ENCODE measurements around the gene CHST11. TPM values are rescaled to one million over a fixed set of nuclear protein-coding genes. Genes with fewer than 3 reads are reported as not detected.

Gene CHST11
- total and polyA plus RNA-seq, 2 of the 4 experiments (the other 2 are of a cell fraction), result 1.4 to 2.7 TPM

GRCh38 chr12:104618691-104619090 is 161.9 kb downstream of the CHST11 start:
- dilution Hi-C loops (cut with HindIII; ENCODE audit: low sequenced_read_pairs, unreplicated experiment), result no loop called here
- H3K4me3 ChIP-seq (ENCODE audit: insufficient read depth, low read depth, low read length), result no peak overlapping the region
- H4K5ac ChIP-seq (ENCODE audit: low read depth, low read length), result no peak overlapping the region
- no peaks in the 10 kb centered on the region for H3K79me1 ChIP-seq (ENCODE audit: low read depth in 1 of 2, low read length in 2 of 2)
- no peak overlapping the region for H3K23ac ChIP-seq (ENCODE audit: low read depth, low read length)
- intact Hi-C loops (cut with micrococcal nuclease), result no loop called here
- ATAC-seq (ENCODE audit: low read depth) (no peak), DNase-seq (no peak)
- H2AK9ac ChIP-seq (replicated peaks; ENCODE audit: low read depth, low read length, poor library complexity), result no peak overlapping the region
- H3K9me3 ChIP-seq (ENCODE audit: control insufficient read depth, insufficient read depth, low read length), result no peaks in the 10 kb centered on the region
- no peak overlapping the region for H3K4ac ChIP-seq (ENCODE audit: low read depth, low read length)
- no peaks in the 10 kb centered on the region; the same call in 1 of the 2 replicates for H4K20me1 ChIP-seq (ENCODE audit: insufficient read depth, low read length)
- H3K18ac ChIP-seq (ENCODE audit: low read depth, low read length), result no peak overlapping the region
- H3K9ac ChIP-seq (ENCODE audit: low read depth, low read length), result no peak overlapping the region
- H2BK15ac ChIP-seq (ENCODE audit: low read depth, low read length), result no peak overlapping the region
- no peak overlapping the region for H3K4me2 ChIP-seq (ENCODE audit: low read depth, low read length)
- no peaks in the 10 kb centered on the region for H3K4me1 ChIP-seq (ENCODE audit: control insufficient read depth, insufficient read depth, low read length)
- ChIA-PET CTCF (interaction anchor here (0.5 kb wide), 1 partner anchor 113 kb away, joined by 5 read pairs; no protein-coding TSS in a partner anchor), POLR2A (ENCODE audit: unreplicated experiment) (no interaction called here)
- H4K8ac ChIP-seq (ENCODE audit: low read depth in 2 of 2, low read length in 2 of 2), result no peak overlapping the region
- in situ Hi-C loops (cut with MboI; ENCODE audit: low sequenced_read_pairs), result no loop called here
- no peak overlapping the region for H2AK5ac ChIP-seq (ENCODE audit: low read depth, low read length)
- H3K56ac ChIP-seq (ENCODE audit: extremely low read depth, insufficient read depth, low read length), result no peak overlapping the region
- no peak overlapping the region for H3K27ac ChIP-seq (ENCODE audit: insufficient read depth, low read length)
- no CpG with 5 or more reads among the region's 5 CpGs for WGBS, 2 experiments (ENCODE audit: extremely low coverage in 2 of 2, insufficient read length in 1 of 2)
- H2BK5ac ChIP-seq (ENCODE audit: low read depth, low read length, poor library complexity, severe bottlenecking), result no peak overlapping the region
- H2AFZ ChIP-seq (replicated peaks; ENCODE audit: low read length, poor library complexity), result no peak overlapping the region
- no peak overlapping the region for H2BK20ac ChIP-seq (ENCODE audit: low read depth, low read length)
- no peak overlapping the region for H3K14ac ChIP-seq (replicated peaks; ENCODE audit: low read depth, low read length)
- H2BK120ac ChIP-seq (ENCODE audit: low read depth, low read length), result no peak overlapping the region
- H4K91ac ChIP-seq (ENCODE audit: insufficient read depth, low read depth, low read length), result no peak overlapping the region
- no peaks in the 10 kb centered on the region for H3K9me1 ChIP-seq (ENCODE audit: insufficient read depth, low read length)
- H3K36me3 ChIP-seq (ENCODE audit: control insufficient read depth, insufficient read depth, low read length), result no peaks in the 10 kb centered on the region
- BruUV-seq (replicated peaks), result no TSS peak
- peaks cover 3% of the 10 kb centered on the region for H3K27me3 ChIP-seq (ENCODE audit: control insufficient read depth, insufficient read depth, low read length)
- TF ChIP-seq CTCF (conservative IDR thresholded peaks at IDR 0.05; ENCODE audit: low read depth, low read length) (no peak), CHD1 (IDR thresholded peaks at IDR 0.05; ENCODE audit: low read depth, low read length) (no peak), MXI1 (IDR thresholded peaks at IDR 0.05; ENCODE audit: borderline replicate concordance, low read depth, low read length) (no peak), RAD21 (IDR thresholded peaks at IDR 0.05; ENCODE audit: low read length) (no peak), RCOR1 (IDR thresholded peaks at IDR 0.05; ENCODE audit: insufficient replicate concordance, low read length) (no peak), BHLHE40 (IDR thresholded peaks at IDR 0.05; ENCODE audit: low read depth, low read length) (no peak), CEBPB (IDR thresholded peaks at IDR 0.05; ENCODE audit: low read depth, low read length) (no peak), RFX5 (IDR thresholded peaks at IDR 0.05; ENCODE audit: low read depth, low read length) (no peak), ELK1 (IDR thresholded peaks at IDR 0.05; ENCODE audit: borderline replicate concordance, low read depth, low read length) (no peak), MAZ (IDR thresholded peaks at IDR 0.05; ENCODE audit: borderline replicate concordance, low read depth, low read length) (no peak), FOS (IDR thresholded peaks at IDR 0.05; ENCODE audit: low read depth, low read length) (no peak), MAFK (IDR thresholded peaks at IDR 0.05; ENCODE audit: low read depth, low read length) (no peak), NFE2L2 (IDR thresholded peaks at IDR 0.05; ENCODE audit: low read depth, low read length) (no peak), POLR2A (IDR thresholded peaks at IDR 0.05; ENCODE audit: low read depth, low read length) (no peak), SMC3 (IDR thresholded peaks at IDR 0.05; ENCODE audit: low read depth, low read length) (no peak), USF2 (IDR thresholded peaks at IDR 0.05; ENCODE audit: low read depth, low read length) (no peak)
